K562 (cell line): ENCODE data around the gene CD96. TPM values are rescaled to one million over a fixed set of nuclear protein-coding genes. Genes with fewer than 3 reads are reported as not detected.

Experiments used
- ATAC-seq: fragments of 200-7000 bp; cut with Tn5 transposase; 3 replicates; pipeline ENCODE4 v1.9.1; 2020; ENCODE audit warnings: moderate library complexity
- BruUV-seq: library from RNA; stranded (reverse); fragments of 400-500 nt; replicated peaks from 2 replicates; lab custom pipeline; 2021; lab: Mats Ljungman, UMichigan
- CTCF ChIA-PET: fragments of 300-600 bp; formaldehyde crosslinking; extraction: SDS; loops from one replicate; lab custom pipeline; 2021; ENCODE audit warnings: low intra/inter-chr PET ratio; lab: Yijun Ruan, JAX
- POLR2A ChIA-PET: fragments of 300-600, 350-650 bp; sonication (Branson Sonifier 250); formaldehyde crosslinking; extraction: SDS; loops from one replicate; lab custom pipeline; 2021; ENCODE audit warnings: antibody characterized with exemption, inconsistent platforms; lab: Yijun Ruan, JAX
- DNase-seq, 4 experiments: peaks; one replicate each; pipeline versions ENCODE4 v3.0.0 to v3.0.0-alpha.2; 2011 to 2018; ENCODE audit warnings: low spot score in 3 of 4, mixed read lengths in 3 of 4; ENCODE audit errors: extremely low read depth in 1 of 4
- FAIRE-seq: peaks from 2 replicates; lab custom pipeline; 2011; peaks lifted over from hg19 to GRCh38; lab: Jason Lieb, UNC
- H2AFZ ChIP-seq: 2 replicates; pipeline ENCODE4 v1.6.0; 2011; ENCODE audit warnings: low read depth, low read length, control low read depth, inconsistent platforms
- H3K27ac ChIP-seq: fragments of 200-600 bp; 3 replicates; pipeline ENCODE4 v1.8.0; 2011; ENCODE audit warnings: low read depth, mild to moderate bottlenecking, control low read depth, inconsistent platforms, low read length, moderate library complexity, mixed read lengths; ENCODE audit errors: extremely low read depth
- H3K27me3 ChIP-seq, 2 experiments: fragments of 300-600 bp in 1 of 2; 2 replicates in 1 of 2; 3 replicates in 1 of 2; pipeline versions ENCODE4 v1.6.0 to v1.8.0; 2011; ENCODE audit warnings: inconsistent platforms in 2 of 2, low read length in 2 of 2, mild to moderate bottlenecking in 1 of 2, mixed read lengths in 1 of 2, moderate library complexity in 1 of 2; ENCODE audit not compliant: control insufficient read depth in 2 of 2, insufficient read depth in 2 of 2
- H3K36me3 ChIP-seq: fragments of 300-600 bp; 3 replicates; pipeline ENCODE4 v1.8.0; 2011; ENCODE audit warnings: mild to moderate bottlenecking, low read length, inconsistent platforms; ENCODE audit not compliant: control insufficient read depth, insufficient read depth
- H3K4me1 ChIP-seq, 2 experiments: fragments of 200-600 bp in 1 of 2; replicated peaks in 1 of 2; 2 replicates in 1 of 2; 3 replicates in 1 of 2; pipeline versions ENCODE4 v1.5.1 to v1.8.0; 2011; ENCODE audit warnings: inconsistent platforms in 2 of 2, low read length in 2 of 2, mild to moderate bottlenecking in 1 of 2, mixed read lengths in 1 of 2, moderate library complexity in 1 of 2; ENCODE audit not compliant: control insufficient read depth in 2 of 2, insufficient read depth in 2 of 2
- H3K4me2 ChIP-seq: 2 replicates; pipeline ENCODE4 v1.6.1; 2011; ENCODE audit warnings: low read length, control low read depth, inconsistent platforms, mixed read lengths; ENCODE audit not compliant: insufficient read depth
- H3K4me3 ChIP-seq: fragments of 200-600 bp; sonication (generic), shearing (Covaris generic); 2 replicates; pipeline ENCODE4 v1.5.1; 2016; ENCODE audit warnings: control low read depth, inconsistent platforms
- H3K79me2 ChIP-seq: fragments of 200-600 bp; 3 replicates; pipeline ENCODE4 v1.8.0; 2011; ENCODE audit warnings: low read length, inconsistent platforms; ENCODE audit not compliant: control insufficient read depth, insufficient read depth
- H3K9ac ChIP-seq, 2 experiments: 2 replicates each; pipeline versions ENCODE4 v1.6.0 to v1.6.1; 2011; ENCODE audit warnings: low read depth in 2 of 2, low read length in 2 of 2, control low read depth in 1 of 2, inconsistent platforms in 1 of 2, mild to moderate bottlenecking in 1 of 2, mixed read lengths in 1 of 2; ENCODE audit not compliant: insufficient read depth in 1 of 2
- H3K9me1 ChIP-seq: one replicate; pipeline ENCODE4 v1.6.0; 2011; ENCODE audit warnings: inconsistent platforms, mild to moderate bottlenecking, low read length, moderate library complexity; ENCODE audit not compliant: control insufficient read depth, insufficient read depth
- H3K9me3 ChIP-seq: replicated peaks from 2 replicates; pipeline ENCODE4 v1.5.1; 2011; ENCODE audit warnings: low read depth, low read length, inconsistent platforms; ENCODE audit not compliant: control insufficient read depth, insufficient read depth
- H4K20me1 ChIP-seq: replicated peaks from 2 replicates; pipeline ENCODE4 v1.6.1; 2011; ENCODE audit warnings: low read length, inconsistent platforms, mixed read lengths; ENCODE audit not compliant: control insufficient read depth, insufficient read depth
- ATF4 ChIP-seq: fragments of 450-650 bp; formaldehyde crosslinking; IDR thresholded peaks from 2 replicates; pipeline ENCODE4 v1.4.0; 2022; ENCODE audit warnings: mild to moderate bottlenecking, moderate library complexity
- CTBP1 ChIP-seq: fragments of 450-650 bp; IDR thresholded peaks from 2 replicates; pipeline ENCODE4 v1.6.1; 2016; ENCODE audit warnings: borderline replicate concordance
- FOXA1 ChIP-seq: fragments of 450-650 bp; IDR thresholded peaks from 2 replicates; pipeline ENCODE4 v1.6.1; 2016; ENCODE audit warnings: mild to moderate bottlenecking, borderline replicate concordance
- FOXA3 ChIP-seq, 2 experiments: fragments of 450-650 bp in 1 of 2; sonication (generic) in 1 of 2; formaldehyde crosslinking; IDR thresholded peaks in 1 of 2; conservative IDR thresholded peaks in 1 of 2; 2 replicates each; pipeline versions ENCODE4 v1.4.0 to v1.8.0; 2020 to 2022; ENCODE audit warnings: mild to moderate bottlenecking in 2 of 2, missing genetic modification reagents in 1 of 2
- KDM2B ChIP-seq: fragments of 250-450 bp; sonication (Bioruptor Pico); IDR thresholded peaks from 2 replicates; pipeline ENCODE4 v1.8.0; 2021; ENCODE audit warnings: mild to moderate bottlenecking, moderate library complexity
- MTA1 ChIP-seq: fragments of 450-650 bp; IDR thresholded peaks from 2 replicates; pipeline ENCODE4 v1.6.1; 2017; ENCODE audit warnings: borderline replicate concordance
- SREBF2 ChIP-seq: sonication (generic); formaldehyde crosslinking; IDR thresholded peaks from 2 replicates; pipeline ENCODE4 v1.4.0; 2020; ENCODE audit warnings: mild to moderate bottlenecking, missing genetic modification reagents
- TFAP4 ChIP-seq: sonication (generic); formaldehyde crosslinking; IDR thresholded peaks from 2 replicates; pipeline ENCODE4 v1.8.0; 2022; ENCODE audit warnings: missing genetic modification reagents, mild to moderate bottlenecking, moderate library complexity, borderline replicate concordance
- THAP12 ChIP-seq: fragments of 250-450 bp; sonication (Bioruptor Pico); IDR thresholded peaks from 2 replicates; pipeline ENCODE4 v1.9.0; 2021; ENCODE audit warnings: mild to moderate bottlenecking, inconsistent platforms
- TOE1 ChIP-seq, 2 experiments: fragments of 450-650 bp in 1 of 2; sonication (generic) in 1 of 2; formaldehyde crosslinking in 1 of 2; IDR thresholded peaks; 2 replicates each; pipeline versions ENCODE4 v1.7.1 to v1.8.0; 2016 to 2022; ENCODE audit warnings: borderline replicate concordance in 2 of 2, mild to moderate bottlenecking in 2 of 2, antibody characterized with exemption in 1 of 2, inconsistent platforms in 1 of 2, low read depth in 1 of 2, missing genetic modification reagents in 1 of 2, moderate library complexity in 1 of 2
- YY1 ChIP-seq, 3 experiments: IDR thresholded peaks; 2 replicates each; pipeline ENCODE4 v1.6.1; 2011; ENCODE audit warnings: low read length in 2 of 3, mild to moderate bottlenecking in 2 of 3, moderate library complexity in 2 of 3, borderline replicate concordance in 1 of 3, control low read depth in 1 of 3, low read depth in 1 of 3; ENCODE audit not compliant: insufficient read depth in 3 of 3, insufficient replicate concordance in 2 of 3, control insufficient read depth in 1 of 3, insufficient read length in 1 of 3; ENCODE audit errors: extremely low read depth in 1 of 3
- ZNF444 ChIP-seq: fragments of 250-450 bp; sonication (Bioruptor Pico); IDR thresholded peaks from 2 replicates; pipeline ENCODE4 v1.4.0; 2020; ENCODE audit warnings: mild to moderate bottlenecking, moderate library complexity
- ZNF655 ChIP-seq: fragments of 250-450 bp; sonication (Bioruptor Pico); IDR thresholded peaks from 2 replicates; pipeline ENCODE4 v1.5.0; 2021
- ZNF740 ChIP-seq, 3 experiments: fragments of 200-800 bp in 1 of 3; sonication (Bioruptor generic) in 1 of 3; sonication (generic) in 1 of 3; formaldehyde crosslinking in 1 of 3; IDR thresholded peaks; 2 replicates each; pipeline versions ENCODE4 v1.6.1 to v1.8.0; 2016 to 2022; ENCODE audit warnings: mild to moderate bottlenecking in 2 of 3, missing compliant biosample characterization in 2 of 3, missing genetic modification characterization in 2 of 3, missing genetic modification reagents in 1 of 3
- WGBS: fragments of 100-300 bp; shearing (Covaris generic); methylation state at CpG from one replicate; pipeline ENCODE4 v1.1.6; 2016; ENCODE audit warnings: low coverage, mixed read lengths; ENCODE audit not compliant: insufficient coverage; ENCODE audit errors: missing lambda C conversion rate; 5-methylcytosine and 5-hydroxymethylcytosine counted together
- in situ Hi-C: fragments of 300-500 bp; cut with MboI; formaldehyde crosslinking; loops from 4 replicates; pipeline ENCODE4 v1.15.0; 2018; ENCODE audit warnings: inconsistent platforms, mixed read lengths
- intact Hi-C: fragments of 100-400 bp; cut with micrococcal nuclease; formaldehyde crosslinking; loops from 2 replicates; pipeline ENCODE4 v1.14.2; 2022
- polyA plus RNA-seq, 8 experiments: library from polyadenylated mRNA; depleted of rRNA in 4 of 8; stranded (reverse) in 5 of 8; unstranded in 3 of 8; fragments of >200 nt; fragmentation: Nextera tagmentation in 2 of 8; fragmentation: Illumina TruSeq in 1 of 8; extraction: Ambion mirVana in 2 of 8; extraction: Trizol in 1 of 8; gene quantifications; 2 replicates each; pipeline versions ENCODE4 v1.2.1 to v1.2.3, GENCODE V29; 2011 to 2014; ENCODE audit warnings: inconsistent platforms in 1 of 8, missing spikeins in 1 of 8
- total RNA-seq, 7 experiments: library from RNA; depleted of rRNA in 6 of 7; stranded (reverse); fragments of >200 nt in 6 of 7; fragmentation: Illumina TruSeq in 2 of 7; extraction: Trizol in 2 of 7; gene quantifications; 2 replicates each; pipeline versions ENCODE4 v1.2.1 to v1.2.3, GENCODE V29; 2011 to 2021; ENCODE audit warnings: low replicate concordance in 1 of 7

Gene CD96
- total and polyA plus RNA-seq, 9 of the 15 experiments (the other 6 are each of a cell fraction or from before 2014, with no cell fraction given) = 0.32 to 5.7 (median 1.2) TPM

GRCh38 chr3:111593666-111594065 lies 51.7 kb downstream of the CD96 start:
- Histone ChIP-seq H3K9me1 (no peaks in the 10 kb centered on the region), H3K4me1 (no peaks in the 10 kb centered on the region), H3K27me3 (no peaks in the 10 kb centered on the region), H3K36me3 (no peaks in the 10 kb centered on the region), H3K79me2 (no peaks in the 10 kb centered on the region), H3K9ac (no peak overlapping the region), H3K4me3 (no peak overlapping the region), H3K27ac (no peak overlapping the region), H3K4me2 (no peak overlapping the region), H4K20me1 (no peaks in the 10 kb centered on the region), H2AFZ (no peak overlapping the region), H3K9me3 (no peaks in the 10 kb centered on the region)
- no peak for FAIRE-seq
- intact Hi-C loops = no loop called here
- in situ Hi-C loops = no loop called here
- POLR2A ChIA-PET = interaction anchor here (0.7 kb wide), 1 partner anchor 9 kb away, joined by 3 read pairs; no protein-coding TSS in a partner anchor
- no TSS peak for BruUV-seq
- no peak for DNase-seq
- ATAC-seq = no peak
- CTCF ChIA-PET = no interaction called here
- WGBS = 0% methylated on average over 1 of the region's 9 CpGs
- TF ChIP-seq YY1 (IDR thresholded peaks at IDR 0.05; ENCODE audit: borderline replicate concordance in 1 of 3, control insufficient read depth in 1 of 3, extremely low read depth in 1 of 3, insufficient read depth in 3 of 3, insufficient read length in 1 of 3, insufficient replicate concordance in 2 of 3, low read depth in 1 of 3, low read length in 2 of 3) (no peak), FOXA1 (no peak), ZNF655 (CRISPR knock-in tag) (no peak), KDM2B (CRISPR knock-in tag) (no peak), ZNF444 (CRISPR knock-in tag) (no peak), TOE1 (IDR thresholded peaks at IDR 0.05; ENCODE audit: borderline replicate concordance) (no peak), TOE1 (CRISPR knock-in tag; IDR thresholded peaks at IDR 0.05; ENCODE audit: borderline replicate concordance, low read depth) (no peak), CTBP1 (no peak), THAP12 (CRISPR knock-in tag) (no peak), ZNF740 (CRISPR knock-in tag; IDR thresholded peaks at IDR 0.05) (no peak), ZNF740 (tag; IDR thresholded peaks at IDR 0.05) (no peak), ATF4 (CRISPR knock-in tag) (no peak), MTA1 (no peak), SREBF2 (CRISPR knock-in tag) (no peak), TFAP4 (CRISPR knock-in tag) (no peak), FOXA3 (CRISPR knock-in tag; conservative IDR thresholded peaks at IDR 0.05 in 1 of 2, IDR thresholded peaks at IDR 0.05 in 1 of 2) (no peak)
